ACC112 (cell line): ENCODE results near the gene DOCK6.

Source experiments
- H2AFZ ChIP-seq: fragments of 200-600 bp; sonication (generic); one replicate; pipeline ENCODE4 v1.6.0; 2017; ENCODE audit warnings: antibody characterized with exemption, low read length; ENCODE audit not compliant: unreplicated experiment
- H3K27ac ChIP-seq: fragments of 200-600 bp; sonication (generic); 2 replicates; pipeline ENCODE4 v1.5.1; 2014; ENCODE audit warnings: low read depth, mild to moderate bottlenecking, antibody characterized with exemption, low read length, moderate library complexity
- H3K27me3 ChIP-seq: fragments of 200-600 bp; sonication (generic); 2 replicates; pipeline ENCODE4 v1.6.1; 2014; ENCODE audit warnings: mild to moderate bottlenecking, antibody characterized with exemption, low read length, moderate library complexity, mixed read lengths; ENCODE audit not compliant: insufficient read depth
- H3K36me3 ChIP-seq: fragments of 200-600 bp; sonication (generic); 2 replicates; pipeline ENCODE4 v1.6.1; 2016; ENCODE audit warnings: mild to moderate bottlenecking, antibody characterized with exemption, low read length, moderate library complexity, mixed read lengths; ENCODE audit not compliant: insufficient read depth
- H3K4me1 ChIP-seq: fragments of 200-600 bp; sonication (generic); one replicate; pipeline ENCODE4 v1.6.1; 2016; ENCODE audit warnings: low read length, mixed read lengths; ENCODE audit not compliant: insufficient read depth, unreplicated experiment, control insufficient read depth
- H3K4me3 ChIP-seq: fragments of 200-600 bp; sonication (generic); 2 replicates; pipeline ENCODE4 v1.5.1; 2014; ENCODE audit warnings: mild to moderate bottlenecking, low read depth, low read length
- H3K79me2 ChIP-seq: fragments of 200-600 bp; sonication (generic); one replicate; pipeline ENCODE4 v1.6.0; 2016; ENCODE audit warnings: low read length; ENCODE audit not compliant: control insufficient read depth, unreplicated experiment, insufficient read depth

The DOCK6 gene

GRCh38 chr19:11291991-11292390 lies 29.7 kb upstream of the DOCK6 start:
- Histone ChIP-seq H3K27me3 (no peaks in the 10 kb centered on the region), H3K4me1 (peaks cover 8% of the 10 kb centered on the region), H3K4me3 (no peak overlapping the region), H3K27ac (no peak overlapping the region), H2AFZ (no peak overlapping the region), H3K36me3 (no peaks in the 10 kb centered on the region), H3K79me2 (no peaks in the 10 kb centered on the region)

DNA sequence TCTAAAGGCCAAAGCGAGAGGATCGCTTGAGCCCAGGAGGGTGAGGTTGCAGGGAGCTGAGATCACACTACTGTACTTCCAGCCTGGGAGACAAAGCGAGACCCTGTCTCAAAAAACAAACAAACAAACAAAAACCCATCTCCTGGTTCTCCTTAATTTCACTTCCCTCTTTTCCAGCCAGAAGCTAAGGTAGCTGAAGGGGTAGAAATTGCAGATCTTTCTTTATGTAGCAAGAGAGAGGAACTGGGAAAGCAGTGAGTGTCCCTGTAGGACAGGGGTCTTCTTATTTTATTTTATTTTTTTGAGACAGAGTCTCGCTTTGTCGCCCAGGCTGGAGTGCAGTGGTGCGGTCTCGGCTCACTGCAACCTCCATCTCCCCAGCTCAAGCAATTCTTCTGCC lies 29.1 kb upstream of the DOCK6 start:
- Histone ChIP-seq H2AFZ (no peak overlapping the region), H3K36me3 (no peaks in the 10 kb centered on the region), H3K27me3 (no peaks in the 10 kb centered on the region), H3K4me3 (no peak overlapping the region), H3K4me1 (peaks cover 10% of the 10 kb centered on the region), H3K27ac (no peak overlapping the region), H3K79me2 (no peaks in the 10 kb centered on the region)

DNA sequence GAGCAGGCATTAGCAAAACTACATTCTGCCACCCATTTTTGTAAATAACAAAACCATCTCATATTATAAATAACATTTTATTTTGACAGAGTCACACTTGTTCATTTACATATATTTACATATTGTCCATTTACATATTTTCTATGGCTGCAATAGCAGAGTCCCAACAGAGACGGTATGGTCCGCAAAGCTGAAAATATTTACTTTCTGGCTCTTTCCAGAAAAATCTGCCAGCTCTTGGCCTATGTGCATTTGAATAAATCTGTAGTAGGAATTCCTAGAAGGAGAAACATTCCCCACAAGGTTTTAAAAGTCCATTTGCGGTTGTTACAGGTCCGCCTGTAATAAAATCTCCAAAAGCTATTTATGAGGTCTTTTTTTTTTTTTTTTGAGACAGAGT lies 27.9 kb upstream of the DOCK6 start:
- H3K79me2 ChIP-seq = no peaks in the 10 kb centered on the region
- H3K4me3 ChIP-seq = no peak overlapping the region
- peaks cover 6% of the 10 kb centered on the region for H3K4me1 ChIP-seq
- H3K36me3 ChIP-seq = no peaks in the 10 kb centered on the region
- H3K27me3 ChIP-seq = no peaks in the 10 kb centered on the region
- H3K27ac ChIP-seq = no peak overlapping the region
- H2AFZ ChIP-seq = no peak overlapping the region

- Histone ChIP-seq H3K27ac (no peak overlapping the region), H2AFZ (no peak overlapping the region), H3K4me1 (peaks cover 3% of the 10 kb centered on the region), H3K27me3 (no peaks in the 10 kb centered on the region), H3K36me3 (no peaks in the 10 kb centered on the region), H3K4me3 (no peak overlapping the region), H3K79me2 (no peaks in the 10 kb centered on the region)
Measured at GRCh38 chr19:11288349-11288748, 26.0 kb upstream of the DOCK6 start.

DNA sequence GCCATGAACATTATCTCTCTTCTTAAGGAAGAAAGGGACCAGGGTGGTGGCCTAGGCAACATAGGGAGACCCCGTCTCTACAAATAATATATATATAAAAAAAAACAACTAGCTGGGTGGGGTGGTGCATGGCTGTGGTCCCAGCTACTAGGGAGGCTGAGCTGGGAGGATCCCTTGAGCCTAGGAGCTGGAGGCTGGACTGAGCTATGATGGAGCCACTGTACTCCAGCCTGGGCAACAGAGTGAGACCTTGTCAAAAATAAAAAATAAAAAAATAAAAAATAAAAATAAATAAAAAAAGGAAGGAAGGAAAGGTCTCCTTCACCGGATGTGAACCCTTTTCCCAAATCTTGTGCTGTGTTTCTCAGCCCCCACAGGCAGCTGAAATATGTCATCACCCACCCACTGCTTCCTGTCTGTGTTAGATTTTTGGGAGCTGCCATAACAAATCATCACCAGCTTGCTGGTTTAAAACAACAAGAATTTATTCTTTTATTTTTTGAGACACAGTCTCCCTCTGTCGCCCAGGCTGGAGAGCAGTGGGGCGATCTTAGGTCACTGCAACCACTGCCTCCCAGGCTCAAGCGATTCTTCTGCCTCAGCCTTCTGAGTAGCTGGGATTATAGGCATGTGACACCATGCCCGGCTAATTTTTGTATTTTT lies 24.1 kb upstream of the DOCK6 start:
- H3K79me2 ChIP-seq = no peaks in the 10 kb centered on the region
- H3K27ac ChIP-seq = no peak overlapping the region
- H3K4me1 ChIP-seq = peaks cover 3% of the 10 kb centered on the region
- no peaks in the 10 kb centered on the region for H3K36me3 ChIP-seq
- H3K4me3 ChIP-seq = no peak overlapping the region
- H2AFZ ChIP-seq = no peak overlapping the region
- H3K27me3 ChIP-seq = no peaks in the 10 kb centered on the region

DNA sequence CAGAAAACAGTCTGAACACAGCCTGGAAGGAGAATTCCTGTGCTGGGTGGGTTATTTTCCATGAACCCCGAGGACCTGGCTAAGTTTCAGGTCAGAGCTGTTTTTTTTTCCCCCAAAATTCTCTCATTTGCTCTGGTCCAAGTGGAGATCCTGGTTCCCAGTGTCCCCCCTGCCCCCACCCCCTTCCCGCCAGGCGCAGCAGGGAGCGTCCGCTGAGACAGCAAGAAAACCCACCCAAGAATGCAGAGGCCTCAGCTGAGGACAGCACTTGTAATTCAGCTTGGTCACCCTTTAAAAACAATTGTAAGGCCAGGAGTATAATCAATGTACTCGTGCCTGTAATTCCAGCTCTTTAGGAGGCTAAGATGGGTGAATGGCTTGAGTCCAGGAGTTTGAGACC lies 22.2 kb upstream of the DOCK6 start:
- Histone ChIP-seq H3K36me3 (no peaks in the 10 kb centered on the region), H3K4me3 (no peak overlapping the region), H3K27ac (no peak overlapping the region), H2AFZ (no peak overlapping the region), H3K79me2 (no peaks in the 10 kb centered on the region), H3K4me1 (peaks cover 3% of the 10 kb centered on the region), H3K27me3 (no peaks in the 10 kb centered on the region)

DNA sequence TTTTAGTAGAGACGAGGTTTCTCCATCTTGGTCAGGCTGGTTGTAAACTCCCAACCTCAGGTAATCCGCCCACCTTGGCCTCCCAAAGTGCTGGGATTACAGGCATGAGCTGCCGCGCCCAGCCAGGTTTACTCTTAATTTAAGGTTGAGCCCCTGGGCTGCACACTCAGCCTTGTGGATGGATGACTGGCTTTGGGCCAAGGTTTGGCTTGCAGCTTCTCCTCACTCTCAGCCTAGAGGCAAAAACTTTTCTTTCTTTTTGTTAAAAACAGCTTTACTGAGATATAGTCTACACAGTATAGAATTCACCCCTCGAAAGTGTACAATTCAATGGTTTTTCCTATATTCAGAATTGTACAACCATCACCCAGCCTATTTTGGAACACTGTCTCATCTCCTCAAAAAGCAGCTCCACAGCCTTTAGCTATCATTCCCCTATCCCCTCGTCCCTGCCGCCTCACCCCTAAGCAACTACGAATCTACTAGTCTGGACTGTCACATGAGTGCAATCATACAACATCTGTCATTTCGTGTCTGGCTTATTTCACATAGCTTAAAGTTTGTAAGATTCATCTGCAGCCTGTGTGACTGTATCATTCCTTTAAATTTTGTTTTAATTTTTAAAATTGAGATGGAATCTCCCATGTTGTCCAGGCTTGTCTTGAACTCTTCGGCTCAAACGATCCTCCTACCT lies 19.2 kb upstream of the DOCK6 start:
- Histone ChIP-seq H3K4me1 (peaks cover under 1% of the 10 kb centered on the region), H3K79me2 (no peaks in the 10 kb centered on the region), H3K27ac (no peak overlapping the region), H3K4me3 (no peak overlapping the region), H2AFZ (no peak overlapping the region), H3K27me3 (no peaks in the 10 kb centered on the region), H3K36me3 (no peaks in the 10 kb centered on the region)

GRCh38 chr19:11279505-11280236 lies 17.3 kb upstream of the DOCK6 start:
- Histone ChIP-seq H3K27me3 (no peaks in the 10 kb centered on the region), H3K4me3 (no peak overlapping the region), H3K4me1 (no peaks in the 10 kb centered on the region), H3K27ac (no peak overlapping the region), H3K79me2 (no peaks in the 10 kb centered on the region), H3K36me3 (no peaks in the 10 kb centered on the region), H2AFZ (no peak overlapping the region)

- no peak overlapping the region for H3K4me3 ChIP-seq
- H2AFZ ChIP-seq = no peak overlapping the region
- H3K36me3 ChIP-seq = no peaks in the 10 kb centered on the region
- H3K79me2 ChIP-seq = no peaks in the 10 kb centered on the region
- H3K4me1 ChIP-seq = no peaks in the 10 kb centered on the region
- no peak overlapping the region for H3K27ac ChIP-seq
- H3K27me3 ChIP-seq = no peaks in the 10 kb centered on the region
Measured at GRCh38 chr19:11278670-11279069, 16.3 kb upstream of the DOCK6 start.

DNA sequence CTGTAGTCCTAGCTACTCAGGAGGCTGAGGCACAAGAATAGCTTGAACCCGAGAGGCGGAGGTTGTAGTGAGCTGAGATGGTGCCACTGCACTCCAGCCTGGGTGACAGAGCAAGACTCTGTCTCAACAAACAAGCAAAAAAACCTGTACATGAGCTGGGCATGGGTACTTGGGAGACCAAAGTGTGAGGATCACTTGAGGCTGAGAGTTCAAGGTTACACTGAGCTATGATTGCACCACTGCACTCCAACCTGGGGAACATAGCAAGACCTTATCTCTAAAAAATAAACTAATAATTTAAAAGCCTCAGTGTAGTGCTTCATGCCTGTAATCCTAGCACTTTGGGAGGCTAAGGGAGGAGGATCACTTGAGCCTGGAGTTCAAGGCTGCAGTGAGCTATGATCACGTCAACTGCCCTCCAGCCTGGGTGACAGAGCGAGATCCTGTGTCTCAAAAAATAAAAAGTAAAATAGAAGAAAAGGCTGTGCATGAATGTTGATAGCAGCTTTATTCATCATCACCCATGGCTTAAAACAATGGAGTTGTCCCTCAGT lies 12.3 kb upstream of the DOCK6 start:
- Histone ChIP-seq H3K79me2 (no peaks in the 10 kb centered on the region), H2AFZ (no peak overlapping the region)

More for the DNA sequence above, 12.3 kb upstream of the DOCK6 start:
- H3K27ac ChIP-seq = no peak overlapping the region
- no peaks in the 10 kb centered on the region for H3K4me1 ChIP-seq
- no peak overlapping the region for H3K4me3 ChIP-seq
- H3K27me3 ChIP-seq = no peaks in the 10 kb centered on the region
- no peaks in the 10 kb centered on the region for H3K36me3 ChIP-seq
